ENCODE results near the gene PDK4. TPM values are rescaled to one million over a fixed set of nuclear protein-coding genes. Genes with fewer than 3 reads are reported as not detected.

PDK4 gene
- total and polyA plus RNA-seq, 9 of the 15 experiments (the other 6 are each of a cell fraction or from before 2014, with no cell fraction given), result 0.03 to 0.24 (median 0.08) TPM; not detected in 2

DNA sequence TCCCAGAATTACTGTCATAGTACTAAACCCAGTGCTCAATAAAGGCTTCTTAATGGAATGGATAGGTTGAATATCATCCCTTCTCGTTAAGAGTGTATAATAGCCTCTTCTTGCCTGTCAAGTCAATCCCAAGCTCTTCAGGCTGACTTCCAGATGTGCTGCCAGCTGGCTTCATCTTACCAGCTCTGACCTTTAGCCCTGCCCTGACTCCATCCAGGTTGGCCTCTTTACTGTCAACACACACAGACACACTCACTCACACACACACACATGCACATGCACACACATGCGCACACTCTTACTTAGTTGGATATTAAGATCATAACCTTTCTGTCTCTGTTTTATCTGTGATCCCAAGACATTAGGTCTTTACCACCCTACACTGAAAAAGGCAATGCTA, 61.5 kb downstream of the PDK4 start:
- Histone ChIP-seq H3K4me2 (ENCODE audit: insufficient read depth, low read length) (no peak overlapping the region), H3K4me3 (no peak overlapping the region), H3K4me1 (replicated peaks in 1 of 2; ENCODE audit: control insufficient read depth in 2 of 2, insufficient read depth in 2 of 2, low read length in 2 of 2) (no peaks in the 10 kb centered on the region), H3K27me3 (ENCODE audit: control insufficient read depth in 2 of 2, insufficient read depth in 2 of 2, low read length in 2 of 2) (no peaks in the 10 kb centered on the region), H3K36me3 (ENCODE audit: control insufficient read depth, insufficient read depth, low read length) (no peaks in the 10 kb centered on the region), H3K9ac (ENCODE audit: insufficient read depth in 1 of 2, low read depth in 2 of 2, low read length in 2 of 2) (no peak overlapping the region), H3K79me2 (ENCODE audit: control insufficient read depth, insufficient read depth, low read length) (no peaks in the 10 kb centered on the region), H3K27ac (ENCODE audit: extremely low read depth, low read depth, low read length) (no peak overlapping the region), H4K20me1 (replicated peaks; ENCODE audit: control insufficient read depth, insufficient read depth, low read length) (no peaks in the 10 kb centered on the region), H3K9me3 (replicated peaks; ENCODE audit: control insufficient read depth, insufficient read depth, low read depth, low read length) (no peaks in the 10 kb centered on the region), H3K9me1 (ENCODE audit: control insufficient read depth, insufficient read depth, low read length) (no peaks in the 10 kb centered on the region), H2AFZ (ENCODE audit: low read depth, low read length) (no peak overlapping the region)
- ChIA-PET POLR2A (no interaction called here), CTCF (ENCODE audit: low intra/inter-chr PET ratio) (interaction anchor here (0.6 kb wide), 1 partner anchor 188 kb away, joined by 3 read pairs; no protein-coding TSS in a partner anchor)
- no peak for TF ChIP-seq FUS (optimal IDR thresholded peaks at IDR 0.05; ENCODE audit: low read depth, low read length)
- no peak for TF ChIP-seq GTF2F1 (IDR thresholded peaks at IDR 0.05; ENCODE audit: low read depth, low read length)
- TF ChIP-seq U2AF1 (optimal IDR thresholded peaks at IDR 0.05; ENCODE audit: low read depth, low read length), result no peak
- TF ChIP-seq ZNF695 (CRISPR knock-in tag; IDR thresholded peaks at IDR 0.05), result no peak
- TF ChIP-seq TAF9B (IDR thresholded peaks at IDR 0.05; ENCODE audit: partially characterized antibody), result no peak
- TF ChIP-seq CBFB (CRISPR knock-in tag; IDR thresholded peaks at IDR 0.05), result no peak
- DNase-seq (ENCODE audit: extremely low read depth in 1 of 4, low spot score in 3 of 4), result no peak
- no TSS peak for BruUV-seq (replicated peaks)
- in situ Hi-C loops (cut with MboI), result no loop called here
- no peak for ATAC-seq
- no peak for FAIRE-seq
- intact Hi-C loops (cut with micrococcal nuclease), result no loop called here
- WGBS (ENCODE audit: insufficient coverage, low coverage, missing lambda C conversion rate), result 0% methylated on average over 2 of the region's 2 CpGs

Other genes with a start within 250 kb of the PDK4 start
- gene PON3, start 200.1 kb downstream of the PDK4 start, total RNA-seq (2014; rRNA removed), result not detected in 2 replicates
- gene PON3, start 200.1 kb downstream of the PDK4 start, total RNA-seq (2014; rRNA removed; fragmentation: Illumina TruSeq; extraction: Trizol), result not detected in 2 replicates
- 0.18 TPM in 1 of 2 replicates, not detected in the other for gene PON3, start 200.1 kb downstream of the PDK4 start, total RNA-seq (2015; rRNA removed; fragmentation: Illumina TruSeq; extraction: Trizol)
- not detected in 2 replicates for gene PON3, start 200.1 kb downstream of the PDK4 start, total RNA-seq (2021)
- gene PON3, start 200.1 kb downstream of the PDK4 start, polyA plus RNA-seq (2011; rRNA removed), result 0.38 TPM in 1 of 2 replicates, not detected in the other
- gene PON3, start 200.1 kb downstream of the PDK4 start, polyA plus RNA-seq (2014; fragmentation: Illumina TruSeq; extraction: Trizol), result not detected in 2 replicates
- under 1 TPM in 1 of 2 experiments, not detected in 1; 0.15 TPM for gene PON3, start 200.1 kb downstream of the PDK4 start, polyA plus RNA-seq (2014; fragmentation: Nextera tagmentation; extraction: Ambion mirVana)
- gene PON3, start 200.1 kb downstream of the PDK4 start, polyA plus RNA-seq (2014; rRNA removed), result not detected in 2 replicates
- gene PON2, start 161.5 kb downstream of the PDK4 start, total RNA-seq (2014; rRNA removed), result 15.8 and 15.9 TPM in 2 replicates
- gene PON2, start 161.5 kb downstream of the PDK4 start, total RNA-seq (2014; rRNA removed; fragmentation: Illumina TruSeq; extraction: Trizol), result 21.4 and 21.9 TPM in 2 replicates
- gene PON2, start 161.5 kb downstream of the PDK4 start, total RNA-seq (2015; rRNA removed; fragmentation: Illumina TruSeq; extraction: Trizol), result 23.8 and 29.3 TPM in 2 replicates
- gene PON2, start 161.5 kb downstream of the PDK4 start, total RNA-seq (2021), result 14.6 and 16.7 TPM in 2 replicates
- 13.0 and 30.1 TPM in 2 replicates for gene PON2, start 161.5 kb downstream of the PDK4 start, polyA plus RNA-seq (2011; rRNA removed)
- gene PON2, start 161.5 kb downstream of the PDK4 start, polyA plus RNA-seq (2014; fragmentation: Illumina TruSeq; extraction: Trizol), result 19.4 and 23.7 TPM in 2 replicates
- 10 to 100 TPM in 1 of 2 experiments, 1 to 10 TPM in 1; 8.5 to 10.4 TPM for gene PON2, start 161.5 kb downstream of the PDK4 start, polyA plus RNA-seq (2014; fragmentation: Nextera tagmentation; extraction: Ambion mirVana)
- gene PON2, start 161.5 kb downstream of the PDK4 start, polyA plus RNA-seq (2014; rRNA removed), result 21.5 and 25.1 TPM in 2 replicates
- not detected in 2 replicates for gene ASB4, start 110.6 kb downstream of the PDK4 start, total RNA-seq (2014; rRNA removed)
- gene ASB4, start 110.6 kb downstream of the PDK4 start, total RNA-seq (2014; rRNA removed; fragmentation: Illumina TruSeq; extraction: Trizol), result not detected in 2 replicates
- 0.07 and 0.08 TPM in 2 replicates for gene ASB4, start 110.6 kb downstream of the PDK4 start, total RNA-seq (2015; rRNA removed; fragmentation: Illumina TruSeq; extraction: Trizol)
- not detected in 2 replicates for gene ASB4, start 110.6 kb downstream of the PDK4 start, total RNA-seq (2021)
- 0.03 TPM in 1 of 2 replicates, not detected in the other for gene ASB4, start 110.6 kb downstream of the PDK4 start, polyA plus RNA-seq (2011; rRNA removed)
- gene ASB4, start 110.6 kb downstream of the PDK4 start, polyA plus RNA-seq (2014; fragmentation: Illumina TruSeq; extraction: Trizol), result not detected in 2 replicates
- gene ASB4, start 110.6 kb downstream of the PDK4 start, polyA plus RNA-seq (2014; fragmentation: Nextera tagmentation; extraction: Ambion mirVana), result not detected
- gene ASB4, start 110.6 kb downstream of the PDK4 start, polyA plus RNA-seq (2014; rRNA removed), result not detected in 2 replicates
- gene DYNC1I1, start 176.0 kb upstream of the PDK4 start, total RNA-seq (2014; rRNA removed), result 0.08 and 1.5 TPM in 2 replicates
- gene DYNC1I1, start 176.0 kb upstream of the PDK4 start, total RNA-seq (2014; rRNA removed; fragmentation: Illumina TruSeq; extraction: Trizol), result 0.33 and 0.64 TPM in 2 replicates
- 0.41 and 1.2 TPM in 2 replicates for gene DYNC1I1, start 176.0 kb upstream of the PDK4 start, total RNA-seq (2015; rRNA removed; fragmentation: Illumina TruSeq; extraction: Trizol)
- gene DYNC1I1, start 176.0 kb upstream of the PDK4 start, total RNA-seq (2021), result 0.22 and 0.54 TPM in 2 replicates
- gene DYNC1I1, start 176.0 kb upstream of the PDK4 start, polyA plus RNA-seq (2011; rRNA removed), result 0.07 and 0.64 TPM in 2 replicates
- gene DYNC1I1, start 176.0 kb upstream of the PDK4 start, polyA plus RNA-seq (2014; fragmentation: Illumina TruSeq; extraction: Trizol), result 0.40 and 0.70 TPM in 2 replicates
- gene DYNC1I1, start 176.0 kb upstream of the PDK4 start, polyA plus RNA-seq (2014; fragmentation: Nextera tagmentation; extraction: Ambion mirVana), result under 1 TPM; 0.24 to 0.28 TPM
- gene DYNC1I1, start 176.0 kb upstream of the PDK4 start, polyA plus RNA-seq (2014; rRNA removed), result 0.16 and 0.44 TPM in 2 replicates

Data from K562 (cell line).